ENCODE results near the gene MORC3.
"Not testable (repeated sequence)": the region's sequence is repeated elsewhere in the genome, so short reads cannot be mapped to it uniquely, and the experiment has no call there.

Gene MORC3

GRCh38 chr21:36385233-36386030 lies 65.4 kb downstream of the MORC3 start, which contains the start of gene CHAF1B:
TSS of gene CHAF1B (plus strand) at chr21:36385392. CDS start at chr21:36386137, 745 bp downstream.
- peak; percentile 88 for DNase-seq

GRCh38 chr21:36386031-36386642 lies 66.1 kb downstream of the MORC3 start:
- no peak for DNase-seq

DNA sequence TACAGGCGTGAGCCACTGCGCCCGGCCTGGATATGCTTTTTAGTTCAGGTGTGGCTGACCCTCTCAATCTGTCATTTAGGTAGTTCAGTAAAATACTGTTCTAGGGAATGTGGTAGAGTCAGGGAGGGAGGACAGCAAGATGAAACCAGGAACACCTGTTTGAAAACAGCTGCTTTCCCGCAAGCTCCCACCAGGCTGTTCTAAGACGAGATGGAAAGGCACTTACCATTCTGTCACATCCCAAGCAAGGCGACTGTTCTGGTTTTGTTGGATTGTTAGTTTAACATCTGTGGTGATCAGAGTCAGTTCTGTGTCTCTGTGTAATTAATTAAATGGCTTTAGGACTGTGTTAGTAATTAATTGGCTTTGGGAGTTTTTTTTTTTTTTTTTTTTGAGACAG lies 68.1 kb downstream of the MORC3 start:
- no peak for DNase-seq

DNA sequence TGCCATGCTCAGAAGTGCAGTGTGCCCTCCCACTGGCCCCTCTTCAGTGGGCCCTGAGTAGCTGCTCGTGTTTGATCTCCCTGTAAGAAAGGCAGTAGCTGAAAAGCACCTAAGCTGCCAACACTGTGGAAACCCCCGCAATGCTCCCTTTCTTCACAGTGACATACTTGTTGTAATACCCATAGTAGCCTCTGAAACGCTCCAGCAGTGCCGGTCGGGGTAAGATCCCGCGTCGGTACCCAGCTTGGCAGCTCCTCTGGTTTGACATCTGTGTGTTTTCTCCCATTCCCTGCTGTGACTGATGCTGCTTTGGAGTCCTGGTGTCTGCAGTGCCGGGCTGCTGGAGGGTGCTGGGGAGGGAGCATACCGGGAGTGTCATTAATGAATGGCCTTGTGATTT lies 68.8 kb downstream of the MORC3 start:
- no peak for DNase-seq

- not testable (repeated sequence) for DNase-seq
Measured at GRCh38 chr21:36391649-36392048, 71.7 kb downstream of the MORC3 start.

DNA sequence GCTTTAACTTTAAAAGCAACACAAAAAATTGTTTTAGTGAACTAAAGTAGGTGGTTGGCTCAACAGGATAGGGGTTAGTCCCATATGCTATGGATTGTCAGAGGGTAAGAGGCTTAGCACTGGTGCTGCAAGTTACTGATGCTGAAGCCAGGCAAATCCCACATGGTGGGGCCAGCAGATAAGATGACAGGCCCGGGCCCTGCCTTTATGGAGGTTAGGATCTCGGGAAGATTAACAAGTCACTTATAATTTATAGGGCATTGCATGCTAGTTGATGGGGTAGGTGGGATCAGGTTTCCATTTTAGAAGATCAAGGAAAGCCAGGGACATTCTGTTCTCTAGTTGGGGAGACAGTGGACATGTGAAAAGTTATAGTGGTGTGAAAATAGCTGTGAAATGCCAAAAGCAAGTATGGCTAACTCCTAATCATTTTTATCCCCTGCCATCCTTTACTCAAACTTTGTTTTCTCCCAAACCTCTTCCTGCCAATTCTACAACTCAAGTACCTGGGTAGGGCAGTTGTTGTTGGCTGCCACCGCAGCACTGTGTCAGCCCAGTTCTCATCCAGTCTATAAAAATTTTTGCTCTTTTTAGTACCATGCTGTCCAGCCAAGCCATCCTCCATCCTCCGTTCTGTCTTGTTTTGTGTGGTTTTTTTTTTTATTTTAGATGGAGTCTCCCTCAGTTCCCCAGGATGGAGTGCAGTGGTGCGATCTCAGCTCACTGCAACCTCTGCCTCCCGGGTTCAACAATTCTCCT lies 75.5 kb downstream of the MORC3 start:
- no peak for DNase-seq

- DNase-seq = no peak
Measured at GRCh38 chr21:36396325-36396724, 76.3 kb downstream of the MORC3 start.

DNA sequence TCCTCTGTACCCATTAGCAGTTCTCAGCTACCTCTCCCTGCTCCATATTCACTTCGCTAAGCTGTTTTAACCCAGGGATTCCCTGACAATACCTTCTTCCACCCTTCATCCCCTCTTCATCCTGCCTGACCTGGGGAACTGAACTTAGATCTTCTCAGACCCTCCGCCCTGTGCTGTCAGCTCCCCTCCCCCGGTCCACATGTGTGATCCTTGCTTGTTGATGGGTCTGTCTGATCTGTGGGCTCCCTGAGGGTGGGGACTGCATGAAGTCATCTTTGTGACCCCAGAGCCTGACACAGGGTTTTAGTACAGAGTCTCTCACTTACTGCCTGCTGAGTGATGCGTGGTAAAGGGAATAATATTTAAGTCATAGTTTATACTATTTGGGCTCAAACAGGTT lies 77.0 kb downstream of the MORC3 start:
- no peak for DNase-seq

- no peak for DNase-seq
Measured at GRCh38 chr21:36397606-36398005, 77.6 kb downstream of the MORC3 start.

GRCh38 chr21:36399736-36400135 lies 79.7 kb downstream of the MORC3 start:
- not testable (repeated sequence) for DNase-seq

DNA sequence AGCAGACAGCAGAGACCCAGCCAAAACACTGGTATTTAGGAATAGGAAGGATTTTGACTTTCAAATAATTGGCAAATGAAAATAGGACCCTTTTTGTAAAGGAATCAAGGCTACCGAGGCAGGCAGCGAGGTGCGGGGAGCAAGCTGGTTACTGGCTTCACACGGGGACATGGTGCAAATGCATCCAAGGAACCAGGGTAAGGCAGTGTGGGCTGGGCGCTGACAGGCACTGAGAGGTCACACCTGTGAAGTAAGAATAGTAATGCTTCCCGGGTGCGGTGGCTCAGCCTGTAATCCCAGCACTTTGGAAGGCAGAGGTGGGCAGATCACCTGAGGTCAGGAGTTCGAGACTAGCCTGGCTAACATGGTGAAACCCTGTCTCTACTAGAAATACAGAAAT lies 80.7 kb downstream of the MORC3 start:
- no peak for DNase-seq

DNA sequence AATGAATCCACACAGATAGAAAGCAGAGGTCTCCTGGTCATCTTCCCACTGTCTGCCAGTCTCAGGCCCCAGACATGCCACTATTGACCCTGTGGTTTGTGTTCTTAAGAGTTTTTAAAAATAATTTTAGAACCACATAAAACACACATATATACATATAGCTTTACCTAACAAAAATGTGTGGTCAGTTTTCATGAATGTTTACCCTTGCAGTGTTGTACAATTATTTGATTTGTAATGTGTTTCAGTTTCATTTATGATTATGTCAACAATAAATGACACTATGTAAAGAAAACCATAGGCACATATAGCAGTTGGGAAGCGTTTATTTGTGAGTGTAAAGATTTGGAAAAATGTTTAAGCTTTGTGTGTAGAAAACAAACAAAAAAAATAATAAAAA lies 82.3 kb downstream of the MORC3 start:
- no peak for DNase-seq

GRCh38 chr21:36403713-36404112 lies 83.7 kb downstream of the MORC3 start:
- no peak for DNase-seq

DNA sequence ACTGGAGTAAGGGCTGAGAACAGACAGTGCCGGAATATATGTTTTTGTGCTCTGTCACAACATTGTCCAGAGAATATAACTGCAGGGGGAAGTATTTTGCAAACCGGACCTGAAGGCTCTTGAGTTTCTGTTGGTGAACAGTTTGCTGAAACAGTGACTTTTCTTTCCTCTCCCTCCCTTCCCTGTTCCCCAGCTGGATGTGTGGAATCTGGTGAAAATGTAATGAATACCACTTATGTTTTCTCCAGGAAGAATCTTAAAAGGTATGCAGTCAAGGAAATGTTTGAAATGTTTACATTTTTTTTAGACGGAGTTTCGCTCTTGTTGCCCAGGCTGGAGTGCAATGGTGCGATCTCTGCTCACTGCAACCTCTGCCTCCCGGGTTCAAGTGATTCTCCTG lies 88.6 kb downstream of the MORC3 start:
- DNase-seq = no peak

DNA sequence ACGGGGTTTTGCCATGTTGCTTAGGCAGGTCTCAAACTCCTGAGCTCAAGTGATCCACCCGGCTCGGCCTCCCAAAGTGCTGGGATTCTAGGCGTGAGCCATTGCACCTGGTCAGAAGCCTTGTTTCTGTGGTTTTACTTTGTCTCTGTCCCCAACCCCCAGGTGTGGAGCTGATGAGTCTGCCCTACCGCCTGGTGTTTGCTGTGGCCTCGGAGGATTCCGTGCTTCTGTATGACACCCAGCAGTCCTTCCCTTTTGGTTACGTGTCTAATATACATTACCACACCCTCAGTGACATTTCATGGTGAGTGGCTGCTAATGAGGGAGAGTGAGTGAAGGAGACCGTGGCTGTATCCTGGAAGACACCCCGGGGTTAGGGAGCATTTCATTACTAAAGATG lies 91.3 kb downstream of the MORC3 start:
- DNase-seq = no peak

- no peak for DNase-seq
Measured at GRCh38 chr21:36412916-36413315, 92.9 kb downstream of the MORC3 start.

- DNase-seq = no peak
Measured at GRCh38 chr21:36415375-36415774, 95.4 kb downstream of the MORC3 start.

- no peak for DNase-seq
Measured at GRCh38 chr21:36419241-36419640, 99.2 kb downstream of the MORC3 start.

- peak; percentile 69 for DNase-seq
Measured at GRCh38 chr21:36419996-36420395, 100.0 kb downstream of the MORC3 start.

GRCh38 chr21:36420571-36421339 lies 100.8 kb downstream of the MORC3 start:
- no peak for DNase-seq

- DNase-seq = peak; percentile 62
Measured at GRCh38 chr21:36422279-36423098, 102.5 kb downstream of the MORC3 start.
